GM12873 (cell line): Measurements from ENCODE around the gene DCXR.

ENCODE experiments used
- TF ChIP-seq, protein P1 (sequence below): IDR thresholded peaks from 2 replicates; pipeline ENCODE4 v1.5.1; 2012; ENCODE audit warnings: low read depth, mild to moderate bottlenecking, moderate library complexity, low read length, control low read depth; ENCODE audit not compliant: insufficient read depth; ENCODE audit errors: missing control alignments

DCXR gene

DNA sequence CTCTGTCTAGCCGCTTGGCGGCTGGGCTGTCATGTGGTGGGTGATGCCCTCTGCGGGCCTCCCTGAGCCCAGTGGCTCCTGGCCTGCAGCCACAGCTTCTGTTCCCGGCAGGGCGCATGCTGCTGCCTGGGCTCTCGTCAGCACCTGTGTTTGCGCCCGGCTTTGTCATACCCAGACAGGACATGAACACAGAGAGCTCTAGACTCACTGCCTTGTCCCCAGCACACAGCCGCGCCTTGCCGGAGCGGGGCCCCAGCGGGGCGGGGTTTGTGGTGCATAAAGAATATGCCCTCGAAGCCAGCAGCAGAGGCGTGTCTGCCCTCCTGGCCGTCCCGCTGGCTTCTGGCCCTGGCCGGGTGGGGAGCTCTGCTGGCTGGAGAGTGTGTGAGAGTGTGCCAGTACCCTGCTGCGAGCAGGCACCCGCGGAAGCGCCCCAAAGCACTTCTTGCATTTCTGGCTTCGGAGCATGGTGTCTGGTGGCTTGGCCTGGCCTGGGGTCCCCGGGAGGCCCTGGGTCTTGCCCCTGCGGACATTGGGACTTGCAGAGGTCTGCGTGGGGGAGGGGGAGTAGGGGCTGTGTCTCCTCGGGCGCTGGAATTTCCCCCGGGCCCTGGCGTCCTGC, 45.7 kb downstream of the DCXR start:
- TF ChIP-seq, protein P1, sequence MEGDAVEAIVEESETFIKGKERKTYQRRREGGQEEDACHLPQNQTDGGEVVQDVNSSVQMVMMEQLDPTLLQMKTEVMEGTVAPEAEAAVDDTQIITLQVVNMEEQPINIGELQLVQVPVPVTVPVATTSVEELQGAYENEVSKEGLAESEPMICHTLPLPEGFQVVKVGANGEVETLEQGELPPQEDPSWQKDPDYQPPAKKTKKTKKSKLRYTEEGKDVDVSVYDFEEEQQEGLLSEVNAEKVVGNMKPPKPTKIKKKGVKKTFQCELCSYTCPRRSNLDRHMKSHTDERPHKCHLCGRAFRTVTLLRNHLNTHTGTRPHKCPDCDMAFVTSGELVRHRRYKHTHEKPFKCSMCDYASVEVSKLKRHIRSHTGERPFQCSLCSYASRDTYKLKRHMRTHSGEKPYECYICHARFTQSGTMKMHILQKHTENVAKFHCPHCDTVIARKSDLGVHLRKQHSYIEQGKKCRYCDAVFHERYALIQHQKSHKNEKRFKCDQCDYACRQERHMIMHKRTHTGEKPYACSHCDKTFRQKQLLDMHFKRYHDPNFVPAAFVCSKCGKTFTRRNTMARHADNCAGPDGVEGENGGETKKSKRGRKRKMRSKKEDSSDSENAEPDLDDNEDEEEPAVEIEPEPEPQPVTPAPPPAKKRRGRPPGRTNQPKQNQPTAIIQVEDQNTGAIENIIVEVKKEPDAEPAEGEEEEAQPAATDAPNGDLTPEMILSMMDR, result no peak

DNA sequence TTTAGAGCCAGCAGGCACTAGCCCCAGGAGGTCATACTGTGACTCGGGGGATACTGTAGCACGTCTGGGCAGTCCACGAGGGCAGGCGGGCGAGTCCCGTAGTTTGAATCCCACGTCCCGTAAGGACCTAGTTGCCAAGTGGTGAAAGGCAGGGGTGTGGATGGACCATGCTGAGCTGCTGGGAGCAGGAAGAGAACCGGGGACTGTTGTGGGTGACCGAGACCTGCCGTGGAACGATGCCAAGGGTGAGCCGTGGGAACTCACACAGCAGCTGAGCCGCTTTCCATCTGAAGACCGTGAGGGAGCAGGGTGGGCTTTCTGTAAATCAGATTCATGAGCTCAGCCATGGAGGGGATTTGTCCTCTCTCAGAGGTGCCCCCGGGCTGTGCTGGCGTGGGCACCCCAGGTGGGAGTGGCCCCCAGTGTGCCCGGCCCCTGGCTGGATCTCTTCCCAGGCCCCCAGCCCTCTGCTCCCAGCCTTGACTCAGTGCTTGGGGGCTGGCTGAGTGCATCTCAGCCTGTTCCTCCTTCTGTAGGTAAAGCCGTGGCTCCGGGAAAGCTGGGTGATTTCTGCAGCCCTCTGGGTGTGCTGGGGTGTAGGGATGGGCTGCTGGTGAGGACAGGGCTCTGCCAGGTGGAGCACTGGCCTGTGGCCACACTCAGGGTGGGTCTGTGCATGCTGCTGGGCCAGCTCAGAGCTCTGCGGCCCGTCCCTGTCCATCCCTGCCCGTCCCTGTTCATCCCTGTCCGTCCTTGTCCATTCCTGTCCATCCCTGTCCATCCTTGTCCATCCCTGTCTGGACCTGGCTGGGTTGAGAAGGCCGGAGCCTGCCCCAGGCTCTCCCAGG, 46.4 kb downstream of the DCXR start:
- TF ChIP-seq, protein P1, result no peak

GRCh38 chr17:81987161-81987770, 50.2 kb downstream of the DCXR start:
- TF ChIP-seq, protein P1, result no peak

- TF ChIP-seq, protein P1, result no peak
These were observed 50.9 kb downstream of the DCXR start for GRCh38 chr17:81986606-81987005.
